Measurements from ENCODE around the gene SLA2. TPM values are rescaled to one million over a fixed set of nuclear protein-coding genes. Genes with fewer than 3 reads are reported as not detected.

SLA2 gene
- total RNA-seq, 1 donor from 2014 or later: not detected

GRCh38 chr20:36607586-36608387 is 38.2 kb downstream of the SLA2 start:
- DNase-seq: peak; percentile 19

- peak; percentile 41 for DNase-seq
Observed at GRCh38 chr20:36606158-36607066, 39.6 kb downstream of the SLA2 start.

DNA sequence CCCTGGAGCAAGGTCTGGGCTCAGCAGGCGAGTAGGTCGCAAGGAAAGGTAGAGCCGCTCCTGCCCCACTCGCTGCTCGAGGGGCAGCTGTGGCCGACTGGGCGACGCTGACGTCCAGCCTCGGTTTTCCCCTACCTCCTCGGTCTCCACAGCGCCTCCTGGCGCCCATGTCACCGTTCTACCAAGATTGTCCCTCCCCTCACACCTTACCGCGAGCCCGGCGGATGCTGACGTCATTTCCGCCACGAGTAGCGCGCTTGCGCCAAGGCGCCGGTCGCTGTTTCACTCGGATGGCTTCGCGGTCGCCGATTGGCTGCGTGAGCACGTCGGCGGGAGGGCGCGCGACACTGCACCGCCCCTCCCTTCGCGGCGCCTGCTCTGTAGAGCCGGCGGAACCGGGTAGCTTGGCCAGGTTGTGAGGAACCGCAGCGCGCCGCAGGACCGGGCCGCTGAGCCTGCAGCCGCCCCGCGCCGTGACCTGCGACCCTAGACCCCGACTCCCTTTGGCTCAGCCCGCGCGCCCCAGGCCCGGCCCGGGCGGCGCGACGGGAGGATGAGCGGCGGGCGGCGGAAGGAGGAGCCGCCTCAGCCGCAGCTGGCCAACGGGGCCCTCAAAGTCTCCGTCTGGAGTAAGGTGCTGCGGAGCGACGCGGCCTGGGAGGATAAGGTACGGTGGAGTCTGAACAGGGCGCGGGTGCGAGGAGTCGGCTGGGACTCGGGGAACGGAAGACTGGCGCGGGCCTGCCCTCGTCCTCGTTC is 40.4 kb downstream of the SLA2 start, which contains the start of gene RAB5IF:
RAB5IF (plus strand) TSS at position 381 of the 759 bp plus-strand sequence; CDS start at position 554, 173 bp downstream.
- peak; percentile 100 for DNase-seq

DNA sequence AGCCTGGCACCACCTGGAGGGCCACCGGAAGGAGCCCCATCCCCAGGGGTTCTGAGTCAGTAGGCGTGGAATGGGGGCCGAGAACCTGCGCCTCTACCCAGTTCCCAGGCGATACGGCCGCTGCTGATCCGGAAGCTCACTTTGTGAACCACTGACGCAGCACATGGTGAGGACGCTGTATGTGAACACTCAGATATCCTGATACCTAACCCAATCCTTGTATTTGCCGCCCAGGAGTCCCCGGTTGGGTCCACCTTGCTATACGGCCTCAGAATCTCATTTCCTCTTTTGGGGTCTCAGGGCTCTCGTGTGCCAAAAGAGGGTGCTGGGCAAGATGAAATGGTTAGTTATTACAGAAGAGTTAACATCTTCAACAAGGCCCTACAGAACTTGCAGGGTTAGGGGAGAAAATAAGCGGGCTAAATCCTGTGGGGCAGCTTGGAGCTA is 41.0 kb downstream of the SLA2 start:
- peak; percentile 59 for DNase-seq

DNA sequence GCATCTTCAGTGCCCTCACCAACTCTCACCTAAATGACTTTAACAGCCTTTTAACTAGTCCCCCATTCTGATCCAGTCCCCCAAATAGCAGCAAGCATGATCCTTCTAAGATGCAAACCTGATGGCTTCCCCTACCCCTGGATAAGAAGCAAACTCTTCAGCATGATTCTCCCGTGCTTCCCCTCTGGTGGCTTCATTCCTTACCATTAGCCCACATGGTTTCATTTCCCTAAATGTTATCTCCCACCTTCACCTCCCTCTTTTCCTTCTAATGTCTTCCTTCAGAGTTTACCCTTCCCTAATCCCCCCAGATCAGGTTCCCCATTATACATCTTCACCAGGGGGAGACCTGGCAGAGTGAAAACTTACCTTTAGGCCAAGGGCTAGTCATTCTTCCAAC is 44.5 kb downstream of the SLA2 start:
- DNase-seq: no peak

GRCh38 chr20:36599912-36600345 is 46.1 kb downstream of the SLA2 start:
- DNase-seq: peak; percentile 25

DNA sequence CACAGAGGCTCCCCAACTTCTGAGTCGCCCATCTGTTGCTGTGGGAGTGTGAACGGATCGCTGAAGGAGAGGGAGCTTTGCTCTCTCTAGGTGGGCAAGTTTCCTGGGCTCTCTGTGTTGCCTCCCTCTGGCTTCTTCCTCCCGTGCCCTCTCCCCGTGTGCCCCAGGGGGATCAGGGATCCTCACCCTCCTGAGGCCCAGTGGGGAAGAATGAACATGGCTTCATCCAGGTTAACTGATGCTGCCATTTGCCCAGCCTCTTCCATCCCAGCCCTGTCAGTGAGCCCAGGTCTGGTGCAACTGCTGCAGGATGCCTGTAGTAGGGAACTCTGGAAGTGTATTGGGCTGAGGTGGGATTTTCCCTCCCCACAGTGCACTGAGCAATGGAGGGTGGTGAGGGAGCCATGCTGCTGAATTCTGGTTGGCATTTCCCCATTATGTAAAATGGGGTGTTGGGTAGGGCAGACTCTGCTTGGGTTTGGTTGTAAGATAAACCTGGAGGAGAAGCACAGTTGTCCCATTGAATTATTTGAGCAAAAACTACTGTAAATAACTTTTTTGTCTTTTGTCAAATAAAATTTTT is 52.6 kb downstream of the SLA2 start:
- no peak for DNase-seq

GRCh38 chr20:36591854-36592641 is 53.9 kb downstream of the SLA2 start:
- DNase-seq: no peak

DNA sequence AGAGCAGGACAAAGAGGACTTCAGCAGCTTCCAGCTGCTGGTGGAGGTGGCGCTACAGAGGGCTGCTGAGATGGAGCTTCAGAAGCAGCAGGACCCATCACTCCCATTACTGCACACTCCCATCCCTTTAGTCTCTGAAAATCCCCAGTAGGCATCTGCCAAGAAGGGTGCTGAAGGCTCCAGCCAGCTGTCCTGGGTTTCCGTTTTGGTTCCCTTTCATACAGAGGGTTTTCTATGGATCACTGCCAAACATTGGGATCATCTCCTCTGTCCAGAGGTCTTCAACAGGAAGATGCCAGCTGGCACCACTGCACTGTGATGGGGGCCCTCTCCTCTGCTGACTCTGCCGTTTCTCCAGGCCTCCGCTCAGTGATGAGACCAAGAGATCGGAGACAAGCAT is 54.7 kb downstream of the SLA2 start:
- no peak for DNase-seq

GRCh38 chr20:36587388-36588070 is 58.5 kb downstream of the SLA2 start:
- no peak for DNase-seq

- no peak for DNase-seq
Observed at GRCh38 chr20:36585410-36586125, 60.4 kb downstream of the SLA2 start.

- DNase-seq: no peak
Observed at GRCh38 chr20:36584018-36584481, 61.9 kb downstream of the SLA2 start.

DNA sequence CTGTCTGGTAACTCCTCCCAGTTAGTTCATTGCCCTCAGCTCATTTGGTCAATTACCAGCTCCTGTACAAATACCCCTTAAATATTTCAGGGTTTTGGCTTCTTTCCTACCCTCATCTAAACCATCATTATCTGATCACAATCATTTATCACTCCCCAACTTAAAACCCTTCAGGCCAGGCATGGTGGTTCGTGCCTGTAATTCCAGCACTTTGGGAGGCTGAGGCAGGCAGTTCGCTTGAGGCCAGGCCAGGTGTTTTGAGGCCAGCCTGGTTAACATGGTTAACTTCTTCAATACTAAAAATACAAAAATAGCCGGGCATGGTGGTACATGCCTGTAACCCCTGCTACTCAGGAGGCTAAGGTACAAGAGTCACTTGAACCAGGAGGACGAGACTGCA is 63.2 kb downstream of the SLA2 start:
- DNase-seq: no peak

- no peak for DNase-seq
Observed at GRCh38 chr20:36582322-36582721, 63.7 kb downstream of the SLA2 start.

DNA sequence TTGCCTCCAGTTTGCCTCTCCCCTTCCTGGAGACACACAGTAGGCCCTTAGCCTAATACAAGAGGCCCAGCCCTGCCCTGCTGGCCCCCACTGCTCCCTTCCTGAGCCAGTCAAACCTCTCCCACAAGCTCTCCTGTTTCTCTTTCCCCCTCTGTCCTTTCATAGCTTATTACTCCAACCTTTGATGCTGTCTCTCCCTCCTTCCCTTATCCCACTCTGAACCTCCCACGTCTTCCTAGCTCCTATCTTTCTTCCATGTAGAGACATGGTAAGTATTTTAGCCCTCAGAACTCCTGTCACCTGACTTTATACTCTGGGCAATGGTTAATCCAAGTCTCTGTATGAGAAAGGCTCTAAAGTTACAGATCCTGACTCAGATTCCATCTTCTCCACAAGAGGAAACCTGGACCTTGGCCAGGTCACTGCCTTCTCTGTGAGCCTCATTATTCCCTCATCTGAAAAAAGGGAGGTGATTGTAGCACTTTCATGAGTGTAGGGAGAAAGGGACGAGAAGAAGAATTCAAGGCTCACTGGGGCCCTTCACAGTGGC is 65.9 kb downstream of the SLA2 start:
- DNase-seq: peak; percentile 42

GRCh38 chr20:36578356-36579041 is 67.5 kb downstream of the SLA2 start:
- no peak for DNase-seq

- DNase-seq: no peak
Observed at GRCh38 chr20:36576081-36576445, 69.9 kb downstream of the SLA2 start.

- peak; percentile 63 for DNase-seq
Observed at GRCh38 chr20:36574366-36575135, 71.4 kb downstream of the SLA2 start.
